Daoy (cell line): ENCODE results near the gene SLC4A2. TPM values are rescaled to one million over a fixed set of nuclear protein-coding genes. Genes with fewer than 3 reads are reported as not detected.

ENCODE experiments used
- DNase-seq: peaks from one replicate; pipeline ENCODE4 v3.0.0-alpha.2; 2015; ENCODE audit warnings: low read depth
- total RNA-seq: library from RNA; depleted of rRNA; stranded (reverse); fragments of >200 nt; shearing (Covaris generic); gene quantifications from 2 replicates; pipeline ENCODE4 v1.2.3, GENCODE V29; 2014

Gene SLC4A2
- total RNA-seq, 1 experiment from 2014 or later: 195 TPM

DNA sequence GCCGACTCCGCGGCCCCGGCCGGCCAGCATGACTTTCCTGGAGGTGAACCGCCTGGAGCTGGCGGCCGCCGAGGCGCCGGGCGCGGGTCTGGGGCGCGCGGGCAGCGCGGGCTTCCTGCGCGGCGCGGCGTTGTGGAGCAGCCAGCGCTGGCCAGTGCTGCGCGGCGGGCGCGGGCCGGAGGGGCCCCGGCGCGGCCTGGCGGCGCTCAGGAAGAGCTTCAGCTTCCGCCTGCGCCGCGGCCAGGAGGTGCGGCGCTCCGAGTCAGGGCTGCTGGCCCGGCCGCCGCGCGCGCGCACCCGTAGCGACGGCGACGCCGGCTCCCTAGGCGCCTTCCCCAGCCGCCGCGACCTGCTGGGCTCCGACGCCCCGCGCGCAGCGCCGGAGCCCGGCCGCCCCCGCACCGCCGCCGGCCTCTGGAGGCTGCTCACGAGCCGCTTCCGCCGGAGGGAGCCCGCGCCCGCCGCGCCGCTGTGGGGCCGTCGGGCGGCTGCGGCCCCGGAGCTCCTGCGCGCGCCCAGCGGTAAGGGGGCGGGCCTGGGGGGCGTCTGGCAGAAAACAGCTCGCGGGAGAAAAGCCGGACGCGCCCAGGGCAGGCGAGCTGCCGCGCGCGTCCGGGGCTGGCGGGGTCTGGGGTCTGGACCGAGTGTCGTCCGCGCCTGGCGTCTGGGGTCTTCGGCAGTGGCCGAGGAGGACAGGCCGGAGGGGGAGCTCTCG is 55.9 kb downstream of the SLC4A2 start:
- DNase-seq: no peak

DNA sequence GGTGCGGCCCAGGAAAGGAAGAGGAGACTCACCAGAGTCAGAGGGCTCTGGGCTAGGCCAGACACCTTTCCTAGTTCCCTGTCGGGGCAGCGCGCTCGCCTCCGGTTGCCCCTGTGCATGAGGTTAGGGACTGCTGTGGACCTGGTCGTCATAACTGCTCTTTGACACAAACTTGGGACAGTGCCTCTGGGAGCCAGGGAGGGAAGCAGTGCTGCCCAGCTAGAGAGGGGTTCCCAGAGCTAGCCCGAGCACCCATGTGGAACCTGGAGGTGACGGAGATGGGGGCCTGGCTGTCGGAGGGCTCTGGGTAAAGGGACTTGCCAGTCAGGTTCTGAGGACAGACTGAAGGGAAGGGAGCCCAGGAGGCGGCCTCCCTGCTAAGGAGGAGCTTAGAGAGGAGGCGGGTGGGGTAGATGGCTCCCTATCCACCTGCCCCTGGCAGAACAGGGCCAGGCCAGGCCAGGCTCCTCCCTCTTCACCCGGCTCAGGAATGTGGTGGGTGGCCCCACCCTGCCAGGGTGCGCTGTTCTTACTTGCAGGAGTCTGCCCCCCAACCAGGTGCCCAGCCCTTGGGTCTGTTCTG is 56.5 kb downstream of the SLC4A2 start:
- no peak for DNase-seq

DNA sequence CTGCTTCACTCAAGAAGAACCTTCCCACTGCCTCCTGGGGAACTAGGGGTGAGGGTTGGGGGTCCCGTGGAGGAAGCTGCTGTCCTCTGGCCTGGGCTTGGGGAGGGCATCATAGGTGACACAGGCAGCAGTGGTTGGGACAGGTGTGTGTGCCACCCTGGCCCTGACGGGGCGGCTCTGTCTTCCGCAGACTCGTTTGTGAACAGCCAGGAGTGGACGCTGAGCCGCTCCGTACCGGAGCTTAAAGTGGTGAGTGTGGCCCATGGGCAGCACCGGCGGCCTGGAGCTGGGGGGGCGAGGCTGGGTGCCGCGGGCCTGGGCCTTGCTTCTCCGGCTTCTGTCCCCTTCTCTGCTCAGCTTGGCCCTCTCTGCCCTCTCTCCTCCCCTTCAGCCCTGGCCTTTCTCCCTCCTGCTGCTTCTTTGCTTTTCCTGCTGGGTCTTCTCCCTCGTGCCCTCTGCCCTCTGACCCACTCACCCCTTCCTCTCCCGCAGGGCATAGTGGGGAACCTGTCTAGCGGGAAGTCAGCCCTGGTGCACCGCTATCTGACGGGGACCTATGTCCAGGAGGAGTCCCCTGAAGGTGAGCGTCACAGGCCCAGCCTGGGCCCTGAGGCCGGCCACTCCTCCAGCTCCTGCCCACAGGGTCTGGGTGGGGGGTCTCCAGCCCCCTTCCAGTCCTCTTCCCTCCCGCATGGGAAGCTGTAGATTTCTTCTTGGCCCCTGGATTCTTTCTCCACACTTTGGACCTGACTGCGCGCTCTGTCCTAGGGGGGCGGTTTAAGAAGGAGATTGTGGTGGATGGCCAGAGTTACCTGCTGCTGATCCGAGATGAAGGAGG is 57.4 kb downstream of the SLC4A2 start:
- DNase-seq: no peak

DNA sequence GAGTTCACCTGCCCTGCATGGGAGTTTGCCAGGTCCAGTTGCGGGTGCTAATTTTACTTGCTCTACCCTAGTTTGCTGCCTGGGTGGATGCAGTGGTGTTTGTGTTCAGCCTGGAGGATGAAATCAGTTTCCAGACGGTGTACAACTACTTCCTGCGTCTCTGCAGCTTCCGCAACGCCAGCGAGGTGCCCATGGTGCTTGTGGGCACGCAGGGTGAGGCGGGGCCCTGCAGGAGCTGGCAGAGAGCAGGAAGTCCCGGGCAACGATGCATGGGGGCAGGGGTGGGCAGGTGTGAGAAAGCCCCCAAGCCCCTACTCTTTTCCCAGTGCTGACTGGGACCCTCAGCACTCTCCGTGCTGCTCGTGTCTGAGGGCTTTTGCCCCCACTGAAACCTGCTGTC is 58.2 kb downstream of the SLC4A2 start:
- DNase-seq: no peak

DNA sequence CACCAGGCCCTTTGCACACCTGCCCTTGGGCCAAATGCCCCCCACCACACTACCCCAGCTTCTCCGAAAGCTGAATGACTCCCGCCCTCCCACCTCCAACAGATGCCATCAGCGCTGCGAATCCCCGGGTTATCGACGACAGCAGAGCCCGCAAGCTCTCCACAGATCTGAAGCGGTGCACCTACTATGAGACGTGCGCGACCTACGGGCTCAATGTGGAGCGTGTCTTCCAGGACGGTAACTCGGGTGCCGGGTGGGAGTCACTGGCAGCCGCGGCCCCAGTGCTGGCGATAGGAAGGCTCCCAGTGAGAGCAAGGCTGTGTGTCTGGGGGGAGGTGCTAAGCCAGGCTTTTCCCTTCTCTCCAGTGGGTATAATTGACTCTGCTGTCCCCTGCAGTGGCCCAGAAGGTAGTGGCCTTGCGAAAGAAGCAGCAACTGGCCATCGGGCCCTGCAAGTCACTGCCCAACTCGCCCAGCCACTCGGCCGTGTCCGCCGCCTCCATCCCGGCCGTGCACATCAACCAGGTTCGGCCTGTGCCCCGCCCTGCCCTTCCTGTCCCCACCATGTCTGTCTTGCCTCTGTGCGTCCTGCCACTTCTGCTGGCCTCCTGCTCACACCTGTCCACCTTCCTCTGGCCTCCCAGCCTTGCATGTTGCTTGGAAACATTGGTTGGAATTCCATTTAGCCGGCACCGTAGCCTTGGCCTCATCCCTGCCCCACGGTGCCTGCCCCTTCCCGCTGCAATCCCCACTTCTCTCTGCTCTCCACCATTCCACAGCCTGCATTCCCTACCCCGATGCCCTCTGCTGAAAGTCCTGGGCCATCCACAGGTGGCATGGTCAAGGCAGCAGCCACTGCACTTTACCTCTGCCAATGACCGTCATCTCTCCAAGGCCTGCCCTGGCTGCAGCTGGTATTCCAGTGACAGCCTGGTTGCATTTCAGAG is 59.0 kb downstream of the SLC4A2 start:
- no peak for DNase-seq

DNA sequence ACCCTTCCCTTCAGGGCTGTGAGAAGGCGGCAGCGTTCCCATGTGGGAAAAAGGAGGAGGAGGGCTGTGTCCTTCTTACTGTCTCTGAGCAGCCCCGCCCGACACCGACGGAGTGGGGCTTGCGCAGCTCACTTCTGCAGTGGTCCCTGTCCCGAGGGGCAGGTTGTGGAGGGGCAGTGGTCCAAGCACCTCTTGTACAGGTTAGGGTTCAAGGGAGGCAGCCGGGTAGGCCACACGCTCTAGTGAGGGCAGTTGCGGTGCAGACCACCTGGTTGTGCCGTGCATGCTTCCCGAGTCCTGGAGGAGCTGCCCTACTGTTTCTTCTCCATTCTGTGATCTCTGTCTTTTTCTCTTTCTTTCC is 59.6 kb downstream of the SLC4A2 start:
- no peak for DNase-seq

DNA sequence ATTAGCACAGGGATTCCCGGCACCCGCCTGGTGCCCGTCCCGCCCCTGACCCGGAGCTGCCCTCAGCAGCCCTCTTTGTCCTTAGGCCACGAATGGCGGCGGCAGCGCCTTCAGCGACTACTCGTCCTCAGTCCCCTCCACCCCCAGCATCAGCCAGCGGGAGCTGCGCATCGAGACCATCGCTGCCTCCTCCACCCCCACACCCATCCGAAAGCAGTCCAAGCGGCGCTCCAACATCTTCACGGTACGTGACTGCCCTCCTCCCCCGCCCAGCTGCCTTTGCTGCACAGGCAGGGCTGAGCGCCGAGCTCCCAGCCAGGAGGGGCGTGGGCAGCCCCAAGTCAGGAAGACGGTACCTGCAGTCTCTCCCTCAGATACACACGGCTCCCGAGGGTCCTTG is 60.5 kb downstream of the SLC4A2 start:
- DNase-seq: no peak

DNA sequence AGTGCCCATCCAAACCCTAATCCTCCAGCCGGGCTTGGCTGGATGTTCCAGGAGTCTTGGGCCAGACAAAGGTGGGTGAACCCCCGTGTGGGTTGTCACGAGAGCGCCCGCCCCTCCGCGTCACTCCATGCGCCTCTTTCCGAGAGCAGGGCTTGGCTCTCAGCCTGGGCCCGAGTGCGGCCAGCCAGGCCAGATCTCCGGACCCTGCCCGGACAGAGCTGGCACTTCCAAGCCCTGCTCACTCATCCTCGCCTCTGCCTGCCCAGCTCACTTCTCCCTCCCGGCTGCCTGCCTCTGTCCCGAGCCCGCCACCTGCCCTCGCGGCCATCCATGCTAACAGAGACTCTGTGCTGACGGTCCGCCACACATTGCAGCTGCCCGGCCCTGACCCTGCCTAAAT is 61.5 kb downstream of the SLC4A2 start:
- DNase-seq: no peak

DNA sequence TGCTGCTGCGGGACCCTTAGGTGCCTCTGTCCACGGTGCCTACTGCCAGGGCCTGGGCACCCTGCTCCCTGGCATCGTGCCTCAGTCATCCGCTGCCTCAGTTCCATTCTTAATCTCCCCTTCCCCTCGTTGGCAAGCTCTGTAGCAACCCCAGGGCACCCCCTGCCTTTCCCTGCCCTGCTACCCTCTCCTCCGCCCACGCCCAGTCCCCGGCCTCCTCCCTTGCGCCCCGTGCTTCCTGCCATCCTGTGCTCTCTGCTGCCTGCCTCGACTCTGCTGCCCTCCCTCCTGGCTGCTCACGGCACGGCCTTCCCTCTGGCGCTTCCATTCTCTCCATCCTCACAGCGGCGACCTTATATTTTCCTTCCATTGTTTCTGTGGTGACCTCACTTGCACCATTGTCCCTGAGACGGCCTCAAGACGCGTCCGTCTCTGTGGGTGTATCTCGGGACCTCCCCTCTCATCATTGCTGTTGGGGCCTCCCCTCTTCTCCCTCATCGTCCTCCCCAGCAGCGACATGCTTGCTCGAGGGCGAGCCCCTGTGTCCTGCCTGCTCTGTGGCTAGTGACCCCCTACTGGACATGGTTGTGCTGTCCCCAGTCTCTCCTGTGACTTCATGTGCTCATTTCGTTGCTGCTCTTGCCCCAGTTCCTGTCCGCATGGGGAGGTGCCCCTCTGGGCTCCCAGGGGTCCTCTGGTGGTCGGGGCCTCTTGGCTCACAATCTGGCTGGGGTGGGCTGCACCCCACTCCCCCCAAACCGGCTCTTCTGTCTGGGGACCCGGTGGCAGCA is 62.2 kb downstream of the SLC4A2 start:
- DNase-seq: no peak

DNA sequence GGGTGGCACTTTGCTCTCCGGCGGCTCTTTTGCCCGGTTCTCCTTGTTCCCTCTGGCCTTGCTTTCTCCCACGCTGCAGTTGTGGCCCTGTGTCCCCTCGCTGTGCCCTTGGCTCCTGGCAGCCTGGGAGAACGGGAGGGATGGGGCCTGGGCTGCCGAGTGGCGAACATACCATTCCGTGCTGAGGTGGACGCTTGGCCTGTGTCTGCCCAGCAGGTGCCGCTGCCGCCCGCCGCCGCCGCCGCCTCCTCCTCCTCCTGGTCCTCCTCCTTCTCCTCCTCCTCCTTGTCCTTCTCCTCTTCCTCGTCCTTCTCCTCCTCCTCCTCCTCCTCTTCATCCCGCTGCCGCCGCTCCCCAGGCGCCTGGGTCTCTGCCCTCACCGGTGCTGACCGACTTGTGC is 62.9 kb downstream of the SLC4A2 start:
- DNase-seq: no peak

DNA sequence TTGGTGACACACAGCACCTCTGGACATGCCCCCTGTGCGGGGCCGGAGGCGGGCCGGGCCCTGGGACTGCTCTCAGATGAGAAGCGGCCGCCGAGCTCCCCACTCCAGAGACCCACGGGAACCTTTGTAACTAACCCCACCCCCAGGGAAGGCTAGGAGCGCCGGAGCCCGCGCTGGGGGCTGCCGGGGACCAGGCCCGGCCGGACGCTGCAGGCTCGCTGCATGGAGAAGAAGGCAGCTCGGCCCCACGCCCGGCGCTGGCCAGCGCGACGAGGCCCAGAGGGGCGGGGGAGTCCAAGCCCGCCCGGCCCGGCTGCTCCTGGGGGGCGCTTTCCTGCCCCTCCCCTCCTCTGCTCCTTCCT is 63.4 kb downstream of the SLC4A2 start:
- no peak for DNase-seq

DNA sequence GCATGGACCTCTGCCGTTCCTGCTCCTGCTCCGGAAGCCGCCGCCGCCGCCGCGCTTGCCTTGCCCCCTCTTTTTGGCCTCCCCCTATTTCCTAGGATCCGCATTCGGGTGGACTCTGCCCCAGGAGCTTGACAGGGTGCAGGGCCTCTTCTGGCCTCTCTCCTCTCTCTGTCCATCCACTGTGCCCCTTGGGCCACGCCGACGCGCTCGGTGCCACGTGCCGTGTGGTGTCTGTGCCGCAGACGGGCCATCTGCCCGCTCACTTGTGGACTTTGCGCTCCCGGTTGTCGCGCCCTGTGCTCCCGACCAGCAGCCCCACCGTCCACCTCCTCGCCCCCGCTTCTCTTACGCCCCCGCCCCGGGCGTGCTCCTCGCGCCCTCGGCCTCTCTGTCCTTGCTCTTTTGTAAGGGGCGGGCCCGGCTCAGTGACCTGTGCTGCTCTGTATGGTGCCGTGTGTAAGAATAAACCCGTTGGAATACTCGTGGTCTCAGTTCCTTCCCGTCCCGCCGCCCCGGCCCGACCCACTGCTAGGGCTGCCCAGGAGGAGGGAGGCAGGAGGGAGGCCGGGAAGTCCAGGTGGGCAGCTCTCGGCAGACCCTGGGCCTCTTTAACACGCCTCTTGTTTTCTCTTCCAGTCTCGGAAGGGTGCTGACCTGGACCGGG is 63.9 kb downstream of the SLC4A2 start:
- no peak for DNase-seq

DNA sequence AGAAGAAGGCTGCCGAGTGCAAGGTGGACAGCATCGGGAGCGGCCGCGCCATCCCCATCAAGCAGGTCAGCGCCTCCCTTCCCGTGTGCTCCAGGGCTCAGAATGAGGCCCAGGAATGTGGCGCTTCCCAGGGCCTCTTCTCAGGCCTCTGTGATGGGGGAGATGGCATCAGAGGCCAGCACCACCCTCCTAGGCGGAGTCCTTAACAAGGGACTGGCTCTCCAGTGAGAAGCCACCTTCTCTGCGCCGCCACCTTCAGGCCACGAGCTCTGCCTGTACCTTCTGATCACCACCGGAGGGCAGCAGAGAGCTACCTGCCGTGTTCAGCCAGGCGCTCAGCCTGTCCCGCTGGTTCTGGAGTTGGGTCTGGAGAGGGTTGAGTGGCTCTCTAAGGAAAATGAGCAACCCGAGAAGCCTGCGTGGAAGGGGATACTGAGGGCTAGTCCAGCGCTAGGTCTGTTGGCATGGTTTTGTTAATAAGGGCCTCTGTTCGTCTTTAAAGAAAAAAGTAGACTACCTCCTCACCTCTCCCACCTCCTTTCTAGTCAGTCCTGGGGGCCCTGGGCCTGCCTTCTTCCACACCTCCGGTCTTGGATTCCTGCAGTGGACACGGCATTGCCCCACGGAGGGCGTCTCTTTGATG is 64.6 kb downstream of the SLC4A2 start:
- peak; percentile 93 for DNase-seq

DNA sequence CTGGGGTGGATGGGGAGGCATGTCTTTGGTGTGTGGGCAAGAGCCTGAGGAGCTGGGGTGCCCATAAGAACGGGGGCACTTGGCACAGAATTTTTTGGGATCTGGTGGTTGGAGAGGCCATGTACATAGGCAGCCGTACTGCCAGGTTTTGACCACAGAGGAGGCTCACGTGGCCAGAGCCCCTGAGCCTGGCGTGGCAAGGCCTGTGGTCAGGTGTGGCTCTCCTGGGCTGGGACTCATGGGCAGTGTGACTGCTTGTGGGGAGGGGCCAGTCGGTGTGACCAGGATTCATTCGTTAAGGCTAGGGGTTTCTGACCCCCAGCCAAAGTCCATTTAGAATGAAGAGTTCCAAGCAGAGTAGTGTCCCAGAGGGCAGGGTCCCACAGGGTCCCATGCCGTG is 65.1 kb downstream of the SLC4A2 start:
- no peak for DNase-seq

DNA sequence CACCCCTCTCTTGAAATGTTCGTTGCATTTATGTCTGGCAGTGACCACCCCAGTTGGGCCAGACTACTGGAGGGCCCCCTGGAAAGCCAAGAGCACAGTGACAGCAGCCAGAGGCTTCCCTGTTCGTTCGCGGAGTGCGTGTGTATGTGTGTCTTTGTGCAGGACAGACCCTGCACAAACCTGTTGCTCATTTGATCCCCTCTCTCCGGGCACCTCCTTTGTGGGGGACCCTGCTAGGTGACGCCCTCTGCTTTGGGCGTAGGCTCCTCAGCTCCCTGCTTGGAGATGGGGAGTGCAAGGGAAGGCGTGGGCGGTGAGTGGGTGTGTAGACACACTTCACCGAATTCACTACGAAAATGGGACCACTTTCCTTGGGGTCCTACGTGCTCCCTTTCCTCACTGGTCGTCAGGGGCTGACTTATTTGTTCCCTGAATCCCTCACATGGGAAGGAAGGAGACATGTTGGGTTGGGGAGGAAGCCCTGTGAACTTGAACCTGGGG is 65.6 kb downstream of the SLC4A2 start:
- no peak for DNase-seq

DNA sequence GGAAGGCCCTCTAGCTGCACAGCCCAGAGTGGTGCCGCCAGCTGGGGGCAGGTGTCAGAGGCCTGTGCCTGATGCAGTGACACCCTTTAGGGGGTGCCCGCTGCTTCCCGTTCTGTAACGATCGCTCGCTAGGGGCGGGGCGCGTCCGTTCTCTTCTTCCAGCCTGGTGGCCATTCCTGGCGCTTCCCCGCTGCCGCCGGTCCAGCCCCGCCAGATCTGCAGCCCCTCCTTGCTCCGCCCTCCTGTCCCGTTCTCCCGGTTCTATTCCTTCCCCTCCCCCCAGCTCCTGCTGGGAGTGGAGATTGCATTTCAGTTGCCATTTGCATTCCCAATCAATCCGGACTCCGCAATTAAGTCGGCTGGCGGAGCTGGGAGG is 66.1 kb downstream of the SLC4A2 start:
- DNase-seq: no peak

DNA sequence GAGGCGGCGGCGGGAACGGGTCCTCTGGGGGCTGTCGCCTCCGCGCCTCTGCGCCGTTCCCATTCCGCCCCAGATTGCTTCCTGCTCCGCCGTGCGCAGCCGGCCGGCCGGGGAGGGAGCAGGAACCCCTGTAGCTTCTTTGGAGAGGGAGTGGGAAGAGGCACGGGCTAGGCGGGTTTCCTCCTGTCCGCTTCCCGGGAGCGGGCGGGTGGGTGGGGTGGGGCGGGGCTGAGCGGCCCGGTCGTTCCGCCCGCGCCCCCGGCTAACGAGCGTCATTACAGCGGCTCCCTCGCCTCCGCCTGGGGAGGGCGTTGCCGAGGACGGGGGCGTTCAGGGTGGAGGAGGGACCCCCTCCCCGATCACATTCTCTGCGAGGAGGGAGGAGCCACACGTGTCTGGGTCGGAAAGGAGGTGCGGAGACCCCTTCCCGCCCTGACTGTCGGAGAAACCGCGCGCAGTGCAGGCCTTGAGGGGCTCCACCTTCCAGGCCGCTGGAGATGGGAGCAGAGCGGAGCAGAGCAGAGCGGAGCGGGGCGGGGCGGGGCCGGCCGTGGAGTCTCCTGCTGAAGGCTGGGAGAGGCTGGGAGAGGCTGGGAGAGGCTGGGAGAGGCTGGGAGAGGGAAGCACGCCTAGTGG is 66.6 kb downstream of the SLC4A2 start:
- no peak for DNase-seq
